Muscle of leg (tissue), 11 donors: ENCODE measurements around the gene PHLDB3. TPM values are rescaled to one million over a fixed set of nuclear protein-coding genes. Genes with fewer than 3 reads are reported as not detected.

Source experiments
- DNase-seq: peaks from one replicate; pipeline ENCODE4 v3.0.0; 2013
- H3K27ac ChIP-seq: one replicate; pipeline ENCODE4 v1.5.1; 2013; ENCODE audit warnings: mild to moderate bottlenecking, low read length, control low read depth
- H3K27me3 ChIP-seq: one replicate; pipeline ENCODE4 v1.6.1; 2013; ENCODE audit warnings: low read length; ENCODE audit not compliant: control insufficient read depth, insufficient read depth
- H3K36me3 ChIP-seq: one replicate; pipeline ENCODE4 v1.6.1; 2013; ENCODE audit warnings: low read length; ENCODE audit not compliant: control insufficient read depth, insufficient read depth
- H3K4me1 ChIP-seq: one replicate; pipeline ENCODE4 v1.6.1; 2013; ENCODE audit warnings: low read length; ENCODE audit not compliant: control insufficient read depth, insufficient read depth
- H3K4me3 ChIP-seq: one replicate; pipeline ENCODE4 v1.5.1; 2013; ENCODE audit warnings: low read length, control low read depth
- H3K9me3 ChIP-seq: replicated peaks from 2 replicates; pipeline ENCODE4 v1.6.1; 2013; ENCODE audit warnings: low read depth, low read length; ENCODE audit not compliant: control insufficient read depth
- WGBS: methylation state at CpG from one replicate; pipeline ENCODE4 v1.1.5; 2013; ENCODE audit warnings: missing lambda C conversion rate; ENCODE audit not compliant: insufficient coverage; 5-methylcytosine and 5-hydroxymethylcytosine counted together
- polyA plus RNA-seq, 8 donors: library from polyadenylated mRNA; unstranded; fragments of 120-200 nt; gene quantifications; one replicate each; pipeline versions ENCODE4 v1.2.1 to v1.2.3, GENCODE V29; 2013; ENCODE audit warnings: inconsistent platforms in 1 of 8, low replicate concordance in 1 of 8; ENCODE audit not compliant: insufficient read length in 8 of 8, insufficient read depth in 1 of 8
- total RNA-seq: library from RNA; stranded (reverse); fragments of 120-200 nt; gene quantifications from one replicate; pipeline ENCODE4 v1.2.4, GENCODE V29; 2013

The PHLDB3 gene
- total and polyA plus RNA-seq, 9 donors: 2.8 to 8.0 (median 4.6) TPM

- no peaks in the 10 kb centered on the region for H3K9me3 ChIP-seq
- no peak overlapping the region for H3K4me3 ChIP-seq
- no peak for DNase-seq
- H3K36me3 ChIP-seq: no peaks in the 10 kb centered on the region
- no peak overlapping the region for H3K27ac ChIP-seq
- 62% methylated on average over 2 of the region's 5 CpGs for WGBS
- H3K4me1 ChIP-seq: peaks cover 18% of the 10 kb centered on the region
- peaks cover 2% of the 10 kb centered on the region for H3K27me3 ChIP-seq
These were observed 33.5 kb downstream of the PHLDB3 start for GRCh38 chr19:43471091-43471490.

GRCh38 chr19:43470288-43470687, 34.3 kb downstream of the PHLDB3 start:
- H3K4me1 ChIP-seq: peaks cover 17% of the 10 kb centered on the region
- no peaks in the 10 kb centered on the region for H3K36me3 ChIP-seq
- no peaks in the 10 kb centered on the region for H3K9me3 ChIP-seq
- H3K27me3 ChIP-seq: peaks cover 10% of the 10 kb centered on the region
- 28% methylated on average over 2 of the region's 10 CpGs for WGBS
- DNase-seq: no peak
- no peak overlapping the region for H3K27ac ChIP-seq
- no peak overlapping the region for H3K4me3 ChIP-seq

GRCh38 chr19:43469160-43469480, 35.4 kb downstream of the PHLDB3 start:
- Histone ChIP-seq H3K36me3 (no peaks in the 10 kb centered on the region), H3K27me3 (peaks cover 15% of the 10 kb centered on the region), H3K27ac (no peak overlapping the region), H3K4me3 (no peak overlapping the region), H3K9me3 (no peaks in the 10 kb centered on the region), H3K4me1 (peaks cover 13% of the 10 kb centered on the region)
- DNase-seq: no peak
- WGBS: no CpG with 5 or more reads among the region's 1 CpG

GRCh38 chr19:43468354-43469159, 36.0 kb downstream of the PHLDB3 start:
- no CpG with 5 or more reads among the region's 4 CpGs for WGBS
- Histone ChIP-seq H3K9me3 (no peaks in the 10 kb centered on the region), H3K36me3 (no peaks in the 10 kb centered on the region), H3K27me3 (peaks cover 17% of the 10 kb centered on the region), H3K4me3 (no peak overlapping the region), H3K4me1 (peaks cover 18% of the 10 kb centered on the region), H3K27ac (no peak overlapping the region)
- DNase-seq: no peak

GRCh38 chr19:43467730-43468129, 36.8 kb downstream of the PHLDB3 start:
- peaks cover 24% of the 10 kb centered on the region for H3K4me1 ChIP-seq
- no peaks in the 10 kb centered on the region for H3K9me3 ChIP-seq
- no peak for DNase-seq
- peaks cover 17% of the 10 kb centered on the region for H3K27me3 ChIP-seq
- no peak overlapping the region for H3K27ac ChIP-seq
- WGBS: 92% methylated on average over 2 of the region's 4 CpGs
- H3K36me3 ChIP-seq: no peaks in the 10 kb centered on the region
- no peak overlapping the region for H3K4me3 ChIP-seq

- Histone ChIP-seq H3K9me3 (no peaks in the 10 kb centered on the region), H3K4me1 (peaks cover 24% of the 10 kb centered on the region), H3K27me3 (peaks cover 17% of the 10 kb centered on the region), H3K4me3 (no peak overlapping the region), H3K36me3 (no peaks in the 10 kb centered on the region), H3K27ac (no peak overlapping the region)
- WGBS: 65% methylated on average over 6 of the region's 6 CpGs
- no peak for DNase-seq
These were observed 37.3 kb downstream of the PHLDB3 start for GRCh38 chr19:43467276-43467675.

- no peak for DNase-seq
- peaks cover 24% of the 10 kb centered on the region for H3K4me1 ChIP-seq
- H3K36me3 ChIP-seq: no peaks in the 10 kb centered on the region
- H3K27me3 ChIP-seq: peaks cover 17% of the 10 kb centered on the region
- H3K27ac ChIP-seq: no peak overlapping the region
- no peak overlapping the region for H3K4me3 ChIP-seq
- WGBS: no CpG with 5 or more reads among the region's 1 CpG
- H3K9me3 ChIP-seq: no peaks in the 10 kb centered on the region
These were observed 37.8 kb downstream of the PHLDB3 start for GRCh38 chr19:43466793-43467192.

- no peak for DNase-seq
- Histone ChIP-seq H3K4me3 (peak within 1 kb of the TSS; percentile 67), H3K27me3 (peaks cover 21% of the 10 kb centered on the region), H3K36me3 (no peaks in the 10 kb centered on the region), H3K9me3 (no peaks in the 10 kb centered on the region), H3K27ac (peak within 1 kb of the TSS; percentile 79), H3K4me1 (peaks cover 21% of the 10 kb centered on the region)
- WGBS: 21% methylated on average over 24 of the region's 24 CpGs
These were observed 39.0 kb downstream of the PHLDB3 start, which contains the start of gene LYPD3 for GRCh38 chr19:43465468-43466120. Gene LYPD3 (minus strand): TSS chr19:43465608. CDS start chr19:43465571, 37 bp downstream.

- Histone ChIP-seq H3K27me3 (peaks cover 23% of the 10 kb centered on the region), H3K4me3 (peak overlapping the region; percentile 67), H3K27ac (peak overlapping the region; percentile 79), H3K9me3 (no peaks in the 10 kb centered on the region), H3K4me1 (peaks cover 21% of the 10 kb centered on the region), H3K36me3 (no peaks in the 10 kb centered on the region)
- no peak for DNase-seq
- WGBS: 2% methylated on average over 21 of the region's 33 CpGs
These were observed 40.3 kb downstream of the PHLDB3 start for GRCh38 chr19:43464134-43464775.
